Adrenal gland (tissue), 12 donors: ENCODE measurements around the gene TNXB. TPM values are rescaled to one million over a fixed set of nuclear protein-coding genes. Genes with fewer than 3 reads are reported as not detected.

Source experiments
- DNase-seq, 7 donors: peaks; one replicate each; pipeline ENCODE4 v3.0.0-alpha.2; 2019 to 2020
- H3K27ac ChIP-seq, 5 donors: fragments of 200-600 bp; sonication (generic) in 4 of 5; 1 replicate in 3 of 5; 2 replicates in 2 of 5; pipeline versions ENCODE4 v1.5.1 to v1.8.0; 2016 to 2020; ENCODE audit warnings: mild to moderate bottlenecking in 1 of 5
- H3K27me3 ChIP-seq: fragments of 200-600 bp; 2 replicates; pipeline ENCODE4 v1.8.0; 2021
- H3K36me3 ChIP-seq, 2 donors: fragments of 200-600 bp; replicated peaks in 1 of 2; 1 replicate in 1 of 2; 2 replicates in 1 of 2; pipeline versions ENCODE4 v1.5.1 to v1.8.0; 2018 to 2022
- H3K4me1 ChIP-seq, 2 donors: fragments of 200-600 bp; replicated peaks in 1 of 2; 1 replicate in 1 of 2; 2 replicates in 1 of 2; pipeline versions ENCODE4 v1.5.1 to v1.8.0; 2018 to 2021
- H3K4me3 ChIP-seq, 4 donors: fragments of 200-600 bp; sonication (generic) in 3 of 4; one replicate each; pipeline ENCODE4 v1.5.1; 2016 to 2018
- H3K9me3 ChIP-seq, 3 donors: fragments of 200-600 bp; sonication (generic) in 1 of 3; replicated peaks in 1 of 3; 1 replicate in 2 of 3; 2 replicates in 1 of 3; pipeline versions ENCODE4 v1.5.1 to v1.8.0; 2016 to 2021
- POLR2A ChIP-seq, 2 donors: fragments of 450-650 bp; IDR thresholded peaks; one replicate each; pipeline ENCODE4 v1.6.1; 2017; ENCODE audit warnings: antibody characterized with exemption in 2 of 2, mild to moderate bottlenecking in 2 of 2, moderate library complexity in 1 of 2
- WGBS, 4 donors: extraction: QIAGEN DNeasy Blood & Tissue Kit in 2 of 4; methylation state at CpG; one replicate each; pipeline versions ENCODE4 v1.1.5 to v1.1.7; 2013 to 2017; 5-methylcytosine and 5-hydroxymethylcytosine counted together
- intact Hi-C, 2 donors: fragments of 100-400 bp; cut with DNase I; formaldehyde crosslinking; loops; one replicate each; pipeline versions ENCODE4 v1.14.1 to v1.15.0; 2022 to 2023
- polyA plus RNA-seq, 3 donors: library from polyadenylated mRNA; stranded (reverse); fragments of 200-250 nt in 2 of 3; fragments of 350-450 nt in 1 of 3; fragmentation: Illumina TruSeq in 1 of 3; extraction: RNeasy Lipid Tissue Mini Kit (QIAGEN cat#74804) in 1 of 3; gene quantifications; one replicate each; pipeline ENCODE4 v1.2.3, GENCODE V29; 2013 to 2014
- total RNA-seq, 9 donors: library from RNA; depleted of rRNA in 4 of 9; stranded (reverse); fragments of >200 nt in 4 of 9; fragments of 120-200 nt in 1 of 9; fragmentation: NEBNext Ultra II Directional in 1 of 9; extraction: Animal tissue kit (Norgen Biotek cat#: 25700) in 1 of 9; gene quantifications; one replicate each; pipeline versions ENCODE4 v1.1.0 to v1.2.4, GENCODE V29; 2013 to 2023
- TF ChIP-seq, protein P1 (sequence below), 6 experiments: fragments of 450-650 bp in 4 of 6; fragments of 200-600 bp in 2 of 6; sonication (generic) in 1 of 6; IDR thresholded peaks; 1 replicate in 5 of 6; 2 replicates in 1 of 6; pipeline versions ENCODE4 v1.5.1 to v1.8.0; 2016 to 2021; ENCODE audit warnings: antibody characterized with exemption in 6 of 6, mild to moderate bottlenecking in 2 of 6, moderate library complexity in 1 of 6
- donor health status: healthy with polysubstance abuse.
- donor health status: Bipolar disorder and iron deficiency.
- donor health status: DM: yes; HTN: yes; CAD: no.
- donor health status: DM: no; HTN: no; CAD: no.
- donor health status: DM: no; HTN: no; CAD: no.
- donor health status: DM: yes; HTN: yes; CAD: no.

The TNXB gene
- total and polyA plus RNA-seq, 12 donors: 19.6 to 506 (median 213) TPM

DNA sequence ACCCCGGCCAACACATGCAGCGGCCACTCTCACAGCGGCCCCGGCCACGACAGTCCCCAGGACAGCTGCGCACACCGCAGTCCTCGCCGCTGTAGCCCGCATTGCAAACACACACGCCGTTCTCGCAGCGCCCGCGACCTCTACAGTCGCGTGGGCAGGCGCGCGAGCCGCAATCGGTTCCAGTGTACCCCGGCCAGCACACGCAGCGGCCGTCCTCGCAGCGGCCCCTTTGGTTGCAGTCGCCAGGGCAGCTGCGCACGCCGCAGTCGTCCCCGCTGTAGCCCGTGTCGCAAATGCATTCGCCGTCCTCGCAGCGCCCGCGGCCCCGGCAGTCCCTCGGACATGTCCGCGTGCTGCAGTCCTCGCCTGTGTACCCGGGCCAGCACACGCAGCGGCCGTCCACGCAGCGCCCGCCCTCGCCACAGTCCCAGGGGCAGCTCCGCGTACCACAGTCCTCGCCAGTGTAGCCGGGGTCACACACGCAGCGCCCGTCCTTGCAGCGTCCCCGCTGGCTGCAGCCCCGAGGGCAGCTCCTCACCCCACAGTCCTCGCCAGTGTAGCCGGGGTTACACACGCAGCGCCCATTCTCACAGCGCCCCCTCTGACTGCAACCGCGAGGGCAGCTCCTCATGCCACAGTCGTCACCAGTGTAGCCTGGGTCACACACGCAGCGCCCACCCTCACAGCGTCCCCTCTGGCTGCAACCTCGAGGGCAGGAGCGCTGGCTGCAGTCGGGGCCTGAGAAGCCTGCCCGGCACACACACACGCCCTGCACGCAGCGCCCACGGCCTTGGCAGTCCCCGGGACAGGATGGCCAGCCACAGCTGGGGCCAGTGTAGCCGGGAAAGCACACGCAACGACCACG, 12.5 kb downstream of the TNXB start:
- intact Hi-C loops: no loop called here
- Histone ChIP-seq H3K36me3 (no peaks in the 10 kb centered on the region), H3K9me3 (no peaks in the 10 kb centered on the region), H3K4me1 (peaks cover 0 to 12% of the 10 kb centered on the region in 2 donors), H3K27ac (no peak overlapping the region), H3K4me3 (no peak overlapping the region), H3K27me3 (peaks cover 10% of the 10 kb centered on the region)
- no peak for DNase-seq
- TF ChIP-seq POLR2A (IDR thresholded peaks at IDR 0.05): no peak
- TF ChIP-seq, protein P1, sequence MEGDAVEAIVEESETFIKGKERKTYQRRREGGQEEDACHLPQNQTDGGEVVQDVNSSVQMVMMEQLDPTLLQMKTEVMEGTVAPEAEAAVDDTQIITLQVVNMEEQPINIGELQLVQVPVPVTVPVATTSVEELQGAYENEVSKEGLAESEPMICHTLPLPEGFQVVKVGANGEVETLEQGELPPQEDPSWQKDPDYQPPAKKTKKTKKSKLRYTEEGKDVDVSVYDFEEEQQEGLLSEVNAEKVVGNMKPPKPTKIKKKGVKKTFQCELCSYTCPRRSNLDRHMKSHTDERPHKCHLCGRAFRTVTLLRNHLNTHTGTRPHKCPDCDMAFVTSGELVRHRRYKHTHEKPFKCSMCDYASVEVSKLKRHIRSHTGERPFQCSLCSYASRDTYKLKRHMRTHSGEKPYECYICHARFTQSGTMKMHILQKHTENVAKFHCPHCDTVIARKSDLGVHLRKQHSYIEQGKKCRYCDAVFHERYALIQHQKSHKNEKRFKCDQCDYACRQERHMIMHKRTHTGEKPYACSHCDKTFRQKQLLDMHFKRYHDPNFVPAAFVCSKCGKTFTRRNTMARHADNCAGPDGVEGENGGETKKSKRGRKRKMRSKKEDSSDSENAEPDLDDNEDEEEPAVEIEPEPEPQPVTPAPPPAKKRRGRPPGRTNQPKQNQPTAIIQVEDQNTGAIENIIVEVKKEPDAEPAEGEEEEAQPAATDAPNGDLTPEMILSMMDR (IDR thresholded peaks at IDR 0.05): peak in 3 of 6 experiments; percentile 2 to 16 (median 6)
- WGBS, 4 donors: 26 to 46% (median 37%) methylated on average over 45 to 90 of the region's 90 CpGs

DNA sequence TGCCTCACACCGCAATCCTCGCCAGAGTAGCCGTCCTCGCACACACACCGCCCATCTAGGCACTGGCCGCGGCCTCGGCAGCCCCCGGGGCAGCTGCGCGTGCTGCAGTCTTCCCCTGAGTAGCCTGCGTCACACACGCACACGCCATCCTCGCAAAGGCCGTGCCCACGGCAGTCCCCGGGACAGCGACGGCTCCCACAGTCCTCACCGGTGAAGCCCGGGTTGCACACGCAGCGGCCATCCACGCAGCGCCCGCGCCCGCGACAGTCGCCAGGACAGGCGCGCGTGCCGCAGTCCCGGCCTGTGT, 13.1 kb downstream of the TNXB start:
- intact Hi-C loops: no loop called here
- TF ChIP-seq, protein P1 (IDR thresholded peaks at IDR 0.05): no peak
- TF ChIP-seq POLR2A (IDR thresholded peaks at IDR 0.05): no peak
- peaks cover 0 to 12% of the 10 kb centered on the region in 2 donors for H3K4me1 ChIP-seq
- H3K4me3 ChIP-seq: no peak overlapping the region
- no peak overlapping the region for H3K27ac ChIP-seq
- no peaks in the 10 kb centered on the region for H3K9me3 ChIP-seq
- H3K27me3 ChIP-seq: peaks cover 10% of the 10 kb centered on the region
- WGBS, 4 donors: 36 to 90% (median 65%) methylated on average over 6 to 36 of the region's 36 CpGs
- no peak for DNase-seq
- H3K36me3 ChIP-seq: no peaks in the 10 kb centered on the region

DNA sequence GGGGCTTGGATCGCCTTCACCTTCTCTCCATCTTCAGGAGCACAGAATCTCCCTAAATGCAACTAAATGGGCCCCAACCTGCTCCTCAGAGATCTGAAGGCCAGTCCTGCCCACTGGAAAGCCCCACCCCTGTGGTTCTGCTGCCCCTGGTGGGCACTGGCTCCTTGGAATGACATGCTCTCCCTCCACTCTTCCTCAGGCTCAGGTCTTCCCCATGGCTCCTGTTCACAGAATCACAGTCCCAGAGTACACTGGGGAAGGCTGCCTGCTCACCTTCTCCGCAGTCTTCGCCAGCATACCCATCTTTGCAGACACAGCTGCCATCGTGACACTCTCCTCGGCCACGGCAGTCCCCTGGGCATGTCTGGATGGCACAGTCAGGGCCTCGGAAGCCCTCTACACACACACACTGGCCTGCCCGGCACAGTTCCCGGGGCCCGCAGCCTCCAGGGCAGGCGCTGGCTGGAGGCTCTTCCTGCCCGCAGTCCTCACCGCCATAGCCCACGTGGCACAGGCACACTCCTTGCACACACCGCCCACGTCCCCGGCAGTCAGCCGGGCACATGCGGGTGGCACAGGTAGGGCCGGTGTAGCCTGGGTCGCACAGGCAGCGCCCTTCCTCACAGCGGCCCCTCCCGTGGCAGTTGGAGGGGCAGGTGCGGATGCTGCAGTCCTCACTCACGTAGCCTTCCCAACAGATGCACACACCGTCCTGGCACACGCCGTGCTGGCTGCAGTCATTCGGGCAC, 13.6 kb downstream of the TNXB start:
- WGBS, 4 donors: 68 to 90% (median 82%) methylated on average over 6 to 30 of the region's 30 CpGs
- no peaks in the 10 kb centered on the region for H3K9me3 ChIP-seq
- TF ChIP-seq, protein P1 (IDR thresholded peaks at IDR 0.05): no peak
- TF ChIP-seq POLR2A (IDR thresholded peaks at IDR 0.05): no peak
- peaks cover 0 to 12% of the 10 kb centered on the region in 2 donors for H3K4me1 ChIP-seq
- H3K4me3 ChIP-seq: no peak overlapping the region
- intact Hi-C loops: no loop called here
- H3K36me3 ChIP-seq: no peaks in the 10 kb centered on the region
- no peak for DNase-seq
- H3K27ac ChIP-seq: no peak overlapping the region
- H3K27me3 ChIP-seq: peaks cover 10% of the 10 kb centered on the region

DNA sequence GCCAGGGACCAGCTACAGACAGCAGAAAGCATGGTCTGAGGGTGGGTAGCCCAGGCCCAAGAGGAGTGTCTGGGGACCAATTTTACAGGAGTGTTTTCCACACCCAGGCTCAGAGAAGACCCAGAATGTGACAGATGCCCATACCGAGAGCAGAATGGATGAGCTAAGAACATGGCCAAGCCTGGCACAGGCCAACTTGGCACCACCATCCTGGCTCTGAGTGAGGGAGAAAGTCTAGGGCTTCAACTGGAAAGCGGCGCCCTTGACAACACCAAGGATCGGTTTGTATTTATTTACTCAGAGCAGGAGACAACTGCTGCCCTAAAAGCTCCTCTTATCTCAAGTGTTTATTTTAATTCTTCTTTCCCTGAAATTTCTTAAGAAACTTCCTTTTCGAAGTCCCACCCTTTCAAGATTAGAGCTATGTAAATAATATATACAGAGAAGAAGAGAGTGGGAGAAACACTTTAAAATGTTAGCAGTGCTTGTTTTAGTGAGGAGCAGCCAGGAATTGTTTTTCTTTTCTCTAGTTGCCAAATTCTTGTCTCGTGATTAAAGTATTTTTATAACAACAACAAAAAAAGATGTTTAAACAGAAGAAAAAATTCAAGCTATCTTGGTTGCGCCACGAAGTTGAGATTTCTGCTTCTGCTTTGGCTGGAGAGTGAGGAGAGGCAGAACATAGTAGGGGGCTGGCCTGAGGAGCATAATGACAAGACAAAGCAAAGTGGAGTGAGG, 16.2 kb downstream of the TNXB start:
- Histone ChIP-seq H3K9me3 (no peaks in the 10 kb centered on the region), H3K4me3 (no peak overlapping the region), H3K27ac (peak overlapping the region in 2 of 5 donors; percentile 56 to 80), H3K36me3 (no peaks in the 10 kb centered on the region), H3K4me1 (peaks cover 1 to 14% of the 10 kb centered on the region in 2 donors), H3K27me3 (peaks cover 10% of the 10 kb centered on the region)
- TF ChIP-seq POLR2A (IDR thresholded peaks at IDR 0.05): no peak
- TF ChIP-seq, protein P1 (IDR thresholded peaks at IDR 0.05): no peak
- WGBS, 4 donors: 65 to 71% (median 67%) methylated on average over 8 of the region's 8 CpGs
- peak in 1 of 7 donors; percentile 21 for DNase-seq
- intact Hi-C loops: no loop called here
